ENCODE data around the gene C11orf68.

The C11orf68 gene

DNA sequence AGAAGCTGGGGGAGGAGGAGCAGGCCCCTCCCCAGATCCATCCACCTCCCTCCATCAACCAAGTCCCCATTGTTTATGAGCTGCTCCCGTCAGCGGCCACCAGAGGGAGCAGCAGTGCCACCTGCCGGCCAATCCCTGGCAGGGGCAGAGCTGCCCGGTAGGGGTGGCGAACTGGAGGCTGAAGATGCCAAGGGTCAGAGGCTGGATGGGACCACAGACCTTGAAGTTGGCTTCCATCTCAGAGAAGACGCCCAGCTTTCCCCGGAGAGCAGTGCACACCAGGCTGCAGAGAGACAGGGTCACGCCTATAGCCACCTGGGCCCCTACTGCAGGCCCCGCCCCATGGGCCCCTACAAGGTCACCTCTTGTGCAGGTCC lies 34.2 kb downstream of the C11orf68 start:
- H3K4me3 ChIP-seq (ENCODE audit: low read depth, low read length) = no peak overlapping the region
- TF ChIP-seq CTCF (conservative IDR thresholded peaks at IDR 0.05; ENCODE audit: low read depth, low read length) = peak; percentile 100
- peak; percentile 80 for DNase-seq (ENCODE audit: low read depth)

GRCh38 chr11:65883786-65884715 lies 34.8 kb downstream of the C11orf68 start:
- no peak for DNase-seq (ENCODE audit: low read depth)
- TF ChIP-seq CTCF (conservative IDR thresholded peaks at IDR 0.05; ENCODE audit: low read depth, low read length) = no peak
- H3K4me3 ChIP-seq (ENCODE audit: low read depth, low read length) = no peak overlapping the region

DNA sequence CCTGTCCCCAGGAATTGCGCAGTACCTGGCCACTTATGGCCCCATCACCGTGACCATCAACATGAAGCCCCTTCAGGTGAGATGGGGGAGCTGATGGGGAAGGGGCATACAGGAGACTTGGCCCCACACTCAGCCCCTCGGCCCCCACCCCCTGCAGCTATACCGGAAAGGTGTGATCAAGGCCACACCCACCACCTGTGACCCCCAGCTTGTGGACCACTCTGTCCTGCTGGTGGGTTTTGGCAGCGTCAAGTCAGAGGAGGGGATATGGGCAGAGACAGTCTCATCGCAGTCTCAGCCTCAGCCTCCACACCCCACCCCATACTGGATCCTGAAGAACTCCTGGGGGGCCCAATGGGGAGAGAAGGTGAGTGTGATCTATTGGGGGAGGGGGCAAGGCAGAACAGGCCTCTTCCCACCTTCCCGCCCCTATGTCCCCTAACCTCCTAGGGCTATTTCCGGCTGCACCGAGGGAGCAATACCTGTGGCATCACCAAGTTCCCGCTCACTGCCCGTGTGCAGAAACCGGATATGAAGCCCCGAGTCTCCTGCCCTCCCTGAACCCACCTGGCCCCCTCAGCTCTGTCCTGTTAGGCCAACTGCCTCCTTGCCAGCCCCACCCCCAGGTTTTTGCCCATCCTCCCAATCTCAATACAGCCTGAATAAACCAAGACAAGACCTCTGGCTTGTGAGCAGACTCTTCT lies 35.7 kb downstream of the C11orf68 start:
- TF ChIP-seq CTCF (conservative IDR thresholded peaks at IDR 0.05; ENCODE audit: low read depth, low read length) = no peak

GRCh38 chr11:65882120-65883057 lies 36.5 kb downstream of the C11orf68 start:
- DNase-seq (ENCODE audit: low read depth) = no peak
- no peak for TF ChIP-seq CTCF (conservative IDR thresholded peaks at IDR 0.05; ENCODE audit: low read depth, low read length)
- H3K4me3 ChIP-seq (ENCODE audit: low read depth, low read length) = no peak overlapping the region

More for the DNA sequence above, 35.7 kb downstream of the C11orf68 start:
- no peak for DNase-seq (ENCODE audit: low read depth)
- H3K4me3 ChIP-seq (ENCODE audit: low read depth, low read length) = no peak overlapping the region

GRCh38 chr11:65880844-65881421 lies 37.9 kb downstream of the C11orf68 start:
- DNase-seq (ENCODE audit: low read depth) = no peak
- H3K4me3 ChIP-seq (ENCODE audit: low read depth, low read length) = no peak overlapping the region
- TF ChIP-seq CTCF (conservative IDR thresholded peaks at IDR 0.05; ENCODE audit: low read depth, low read length) = no peak

GRCh38 chr11:65880027-65880426 lies 38.8 kb downstream of the C11orf68 start:
- TF ChIP-seq CTCF (conservative IDR thresholded peaks at IDR 0.05; ENCODE audit: low read depth, low read length) = no peak
- no peak for DNase-seq (ENCODE audit: low read depth)

More at GRCh38 chr11:65880027-65880426, 38.8 kb downstream of the C11orf68 start:
- H3K4me3 ChIP-seq (ENCODE audit: low read depth, low read length) = no peak overlapping the region
